ENCODE data around the gene LAG3.
A peak's percentile ranks its signal among the peaks of the same experiment; 100 is the strongest.

The LAG3 gene

GRCh38 chr12:6753772-6754356 lies 18.5 kb upstream of the LAG3 start:
- DNase-seq, result no peak

DNA sequence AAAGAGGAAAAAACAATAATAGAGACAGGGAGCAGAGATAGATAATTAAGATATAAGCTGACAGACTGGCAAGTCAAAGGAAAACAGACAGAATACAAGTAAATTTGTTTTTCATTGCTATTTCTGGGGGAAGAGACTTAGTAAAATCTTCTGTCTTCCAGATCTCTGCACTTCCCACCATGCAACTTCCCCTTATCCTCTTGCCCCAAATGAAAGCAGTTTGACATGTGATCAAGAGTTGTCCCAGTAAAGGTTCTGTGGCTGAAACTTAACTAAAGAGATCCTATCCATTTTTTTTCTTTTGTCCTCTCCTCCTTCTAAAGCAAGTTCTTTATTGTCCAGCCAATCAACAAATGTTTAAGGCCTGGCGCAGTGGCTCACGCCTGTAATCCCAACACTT lies 17.9 kb upstream of the LAG3 start:
- DNase-seq, result no peak

DNA sequence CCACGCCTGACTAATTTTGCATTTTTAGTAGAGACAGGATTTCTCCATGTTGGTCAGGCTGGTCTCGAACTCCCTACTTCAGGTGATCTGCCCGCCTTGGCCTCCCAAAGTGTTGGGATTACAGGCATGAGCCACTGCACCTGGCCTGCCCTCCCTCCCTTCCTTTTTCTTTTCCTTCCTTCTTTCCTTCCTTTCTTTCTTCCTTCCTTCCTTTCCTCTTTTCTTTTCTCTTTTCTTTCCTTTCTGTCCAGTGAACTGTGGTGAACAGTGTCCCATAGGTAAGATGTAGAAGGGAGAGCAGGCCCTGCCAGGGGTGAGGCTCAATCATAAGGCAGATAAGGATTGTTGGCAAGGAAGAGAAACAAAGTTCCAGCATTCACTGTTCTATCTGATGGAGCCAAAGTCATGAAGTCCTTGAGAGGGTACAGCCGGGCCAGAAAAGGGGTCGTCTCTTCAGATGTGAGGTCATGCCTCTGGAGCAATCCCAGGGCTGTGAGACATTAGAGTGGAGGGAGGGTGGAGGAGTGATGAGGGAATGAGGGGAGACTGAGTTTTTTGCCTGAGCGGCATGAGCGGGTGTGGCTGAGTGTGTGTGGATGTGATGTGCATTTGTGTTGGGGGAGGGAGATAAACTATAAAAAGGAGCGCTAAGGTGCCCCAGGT lies 15.2 kb upstream of the LAG3 start:
- DNase-seq, result no peak

DNA sequence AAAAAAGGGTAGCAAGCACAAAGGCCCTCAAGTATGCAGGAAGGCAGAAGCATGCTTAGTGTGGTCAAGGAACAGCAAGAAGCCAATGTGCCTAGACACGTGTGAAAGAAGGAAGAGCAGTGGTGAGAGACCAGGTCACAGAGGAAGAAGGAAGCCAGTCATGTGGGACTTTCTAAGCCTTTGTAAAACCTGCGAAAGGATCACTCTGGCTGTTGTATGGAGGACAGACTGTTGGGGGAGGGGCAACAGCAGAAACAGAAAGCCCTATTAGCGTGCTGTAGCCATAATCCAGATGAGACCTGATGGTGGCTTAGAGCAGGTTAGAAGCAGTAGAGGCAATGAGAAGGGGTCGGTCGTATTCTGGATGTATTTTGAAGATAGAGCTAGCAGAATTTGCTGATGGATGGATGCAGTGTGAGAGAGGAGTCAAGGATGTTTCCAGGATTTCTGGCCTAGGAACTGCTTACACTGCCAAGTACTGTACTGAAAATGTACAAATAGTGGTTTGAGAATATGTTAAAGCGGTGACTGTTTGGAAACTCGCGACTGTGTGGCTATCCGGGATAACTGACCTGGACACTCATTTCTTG lies 13.7 kb upstream of the LAG3 start:
- no peak for DNase-seq

GRCh38 chr12:6759741-6760140 lies 12.6 kb upstream of the LAG3 start:
- no peak for DNase-seq

- DNase-seq, result no peak
Observed at GRCh38 chr12:6763380-6763779, 8.9 kb upstream of the LAG3 start.

- DNase-seq, result peak; percentile 36 to 49
Observed at GRCh38 chr12:6764011-6764828, 8.1 kb upstream of the LAG3 start.

DNA sequence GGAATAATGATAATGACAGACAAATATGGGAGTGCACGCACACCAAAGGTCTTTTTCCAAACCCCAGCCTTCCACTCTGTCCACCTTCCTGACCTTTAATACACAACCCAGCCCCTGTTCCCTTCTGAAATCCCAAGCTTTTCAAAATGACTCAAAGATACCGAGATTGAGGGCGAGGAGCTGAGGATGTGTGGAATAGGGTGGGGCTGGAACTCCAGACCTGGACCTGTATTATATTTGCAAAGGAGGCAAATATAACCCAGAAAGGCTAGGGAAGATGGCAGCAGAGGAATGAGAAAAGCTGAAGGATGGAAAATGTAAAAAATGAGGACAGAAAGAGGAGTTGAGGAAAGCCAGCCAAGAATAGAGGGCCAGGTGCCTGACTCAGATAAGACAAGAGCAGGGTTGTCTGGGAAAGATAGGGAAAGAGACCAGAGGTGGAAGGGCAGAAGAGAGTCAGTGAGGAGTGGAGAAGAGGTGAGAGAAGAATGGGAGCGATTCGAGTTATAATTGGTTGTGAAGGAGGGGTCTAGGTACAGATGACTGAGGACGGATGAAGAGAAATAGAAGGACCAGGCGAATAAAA lies 7.2 kb upstream of the LAG3 start:
- DNase-seq, result no peak

GRCh38 chr12:6765634-6766581 lies 6.4 kb upstream of the LAG3 start, which contains the start of gene PTMS:
Gene PTMS, plus strand, starts transcription at chr12:6766363. Its CDS starts 343 bp downstream, at chr12:6766706.
- DNase-seq, result no peak

DNA sequence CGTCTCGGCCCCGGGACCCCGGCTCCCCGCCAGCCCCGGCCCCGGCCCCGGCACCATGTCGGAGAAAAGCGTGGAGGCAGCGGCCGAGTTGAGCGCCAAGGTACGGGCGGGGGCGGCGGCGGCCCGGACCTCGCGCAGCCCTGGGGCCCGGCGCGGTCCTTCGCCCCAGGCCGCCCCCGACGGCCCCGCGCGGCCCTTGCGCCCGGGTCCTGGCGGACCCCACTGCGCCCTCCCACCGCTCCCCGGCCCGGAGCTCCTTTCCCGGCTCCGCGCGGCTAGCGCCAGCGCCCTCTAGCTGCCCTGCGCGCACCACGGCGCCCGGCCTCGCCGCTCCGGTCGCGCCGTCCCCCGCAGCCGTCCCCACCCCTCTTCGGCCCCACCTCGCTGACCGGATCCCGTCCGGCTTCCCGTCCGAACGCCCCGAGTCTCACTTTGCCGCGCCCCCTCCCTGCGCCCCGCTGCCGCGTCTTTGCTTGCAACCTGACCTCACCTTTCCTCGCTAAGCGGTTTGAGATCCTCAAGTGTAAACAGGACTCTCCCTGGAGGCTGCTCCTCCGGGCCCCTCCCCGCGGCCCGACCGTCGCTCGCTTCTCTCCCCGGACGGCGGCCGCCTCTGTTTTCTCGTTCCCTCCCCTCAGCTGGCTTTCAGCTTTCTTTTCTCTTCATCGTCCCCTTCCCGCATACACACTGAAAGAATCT lies 5.5 kb upstream of the LAG3 start:
- DNase-seq, result peak; percentile 45 to 55

- DNase-seq, result no peak
Observed at GRCh38 chr12:6767353-6768319, 4.7 kb upstream of the LAG3 start.

DNA sequence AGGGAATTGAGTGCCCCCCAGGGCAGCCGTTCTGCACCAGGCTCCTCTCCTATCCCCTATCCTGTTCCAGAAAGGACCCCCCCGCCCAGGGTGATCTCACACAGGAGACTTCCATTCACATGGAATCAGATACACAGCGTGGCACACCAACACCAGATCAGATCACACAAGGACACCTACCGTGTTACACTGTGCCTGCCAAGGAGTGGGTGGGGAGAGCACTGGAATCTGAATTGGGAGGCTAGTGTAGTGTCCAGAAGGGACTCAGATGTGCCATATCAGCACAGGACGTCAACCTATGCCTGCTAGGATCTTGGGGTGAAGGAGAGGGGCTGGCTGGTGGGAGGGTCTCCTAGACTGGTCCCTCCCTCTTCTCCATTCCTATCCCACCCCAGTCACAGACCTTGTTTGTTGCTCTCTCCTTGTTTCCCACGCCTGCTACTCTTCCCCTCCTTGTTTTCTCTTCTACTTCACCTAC lies 3.8 kb upstream of the LAG3 start:
- no peak for DNase-seq

GRCh38 chr12:6768990-6769389 lies 3.3 kb upstream of the LAG3 start:
- DNase-seq, result no peak

DNA sequence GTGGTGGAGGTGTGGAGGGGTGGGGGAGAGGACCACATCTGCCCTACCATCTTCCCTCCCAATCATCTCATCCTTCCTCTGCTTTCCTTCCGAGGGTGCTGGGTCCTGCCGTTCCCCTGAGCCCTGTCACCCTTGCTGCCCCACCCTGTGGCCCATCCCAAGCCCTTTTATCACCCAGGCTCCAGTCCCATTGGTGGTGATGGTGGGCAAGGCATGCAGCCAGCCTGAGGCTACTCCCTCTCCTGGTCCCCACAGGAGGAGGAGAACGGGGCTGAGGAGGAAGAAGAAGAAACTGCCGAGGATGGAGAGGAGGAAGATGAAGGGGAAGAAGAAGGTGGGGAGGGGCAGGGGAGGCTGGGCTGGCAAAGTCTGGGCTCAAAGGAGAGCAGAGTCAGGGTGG lies 2.7 kb upstream of the LAG3 start:
- no peak for DNase-seq

DNA sequence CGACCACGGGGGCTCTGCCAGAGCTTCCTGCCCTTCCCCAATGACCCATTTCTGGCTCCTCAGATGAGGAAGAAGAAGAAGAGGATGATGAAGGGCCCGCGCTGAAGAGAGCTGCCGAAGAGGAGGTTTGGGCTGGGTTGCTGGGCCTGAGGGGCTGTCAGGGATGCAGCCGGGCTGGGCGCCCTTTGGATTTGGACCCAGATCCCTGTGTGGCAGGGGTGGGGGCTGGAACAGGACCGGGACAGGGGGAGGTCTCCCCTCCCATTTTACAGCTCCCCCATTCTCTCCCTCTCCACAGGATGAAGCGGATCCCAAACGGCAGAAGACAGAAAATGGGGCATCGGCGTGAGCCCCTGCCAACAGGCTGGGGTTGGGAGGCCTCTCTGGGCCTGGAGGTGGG lies 2.2 kb upstream of the LAG3 start:
- no peak for DNase-seq

- no peak for DNase-seq
Observed at GRCh38 chr12:6770600-6770999, 1.7 kb upstream of the LAG3 start.

DNA sequence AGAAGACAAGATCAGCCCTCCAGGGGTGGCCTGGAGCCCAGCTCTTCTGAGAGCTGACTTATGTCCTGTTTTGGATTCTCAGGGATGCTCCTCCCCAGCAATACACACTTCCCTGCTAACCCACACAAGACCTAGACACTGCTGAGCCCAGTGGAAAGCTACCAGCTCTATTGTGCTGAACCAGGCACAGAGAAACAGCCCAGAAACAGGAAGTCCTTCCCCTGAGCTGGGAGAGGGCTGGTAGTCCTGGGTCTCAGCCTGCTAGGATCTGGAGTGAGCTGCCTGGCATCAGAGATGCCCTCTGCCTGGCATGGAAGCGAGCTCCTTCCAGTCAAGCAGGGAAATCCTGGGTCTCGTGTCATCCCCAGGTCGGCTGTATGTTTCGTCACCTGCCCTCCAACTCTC lies 1.2 kb upstream of the LAG3 start:
- DNase-seq, result peak; percentile 9 to 30

DNA sequence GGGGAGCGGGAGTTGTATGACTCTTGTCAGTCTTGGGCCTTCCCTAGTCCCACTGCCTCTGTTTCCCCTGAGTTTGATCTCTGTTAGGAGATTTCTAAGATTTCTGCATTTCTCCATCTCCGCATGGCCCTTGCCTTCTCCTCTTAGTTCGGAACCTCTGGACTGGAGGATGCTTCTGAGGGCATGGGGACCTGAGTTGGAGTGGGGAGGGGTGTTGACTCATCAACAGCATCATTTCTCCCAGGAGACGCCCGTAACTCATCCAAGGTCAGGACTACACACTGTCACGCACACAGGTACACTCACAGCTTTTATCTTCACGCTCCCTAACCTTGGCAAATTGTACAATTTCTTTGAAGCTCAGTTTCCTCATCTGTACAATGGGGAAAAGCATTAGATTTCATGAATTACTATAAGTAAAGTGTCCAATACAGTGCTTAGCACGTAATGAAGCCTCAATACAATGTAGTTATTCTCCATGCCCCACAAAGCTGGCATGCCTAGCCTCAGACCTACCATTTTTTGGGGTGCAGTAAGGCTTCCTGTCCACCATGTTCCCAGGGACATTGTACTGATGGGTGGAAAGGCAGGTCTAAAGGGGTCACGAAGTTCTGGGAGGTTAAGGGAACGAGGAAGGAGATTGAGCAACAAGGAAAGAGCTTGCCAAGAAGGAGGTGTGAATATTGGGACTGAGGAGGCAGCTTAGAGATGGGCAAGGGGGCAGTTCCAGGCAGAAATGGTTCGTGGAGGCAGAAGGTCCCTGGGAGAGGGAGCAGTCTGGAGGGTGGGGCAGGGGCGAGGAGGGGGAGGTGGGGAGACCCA lies 600 bp upstream of the LAG3 start:
- DNase-seq, result no peak

Measured in AML-193 (cell line).